ENCODE results near the gene SLC29A4.
"Not testable (repeated sequence)": the region's sequence is repeated elsewhere in the genome, so short reads cannot be mapped to it uniquely, and the experiment has no call there.

SLC29A4 gene

GRCh38 chr7:5288560-5288959, 5.8 kb downstream of the SLC29A4 start:
- H3K14ac ChIP-seq (ENCODE audit: low read length); H3K18ac ChIP-seq (ENCODE audit: low read length); H3K27me3 ChIP-seq (ENCODE audit: control insufficient read depth in 3 of 3, insufficient read depth in 3 of 3, low read depth in 1 of 3, low read length in 3 of 3); H2BK12ac ChIP-seq (ENCODE audit: low read length); H3K9me3 ChIP-seq (replicated peaks in 1 of 2; ENCODE audit: control insufficient read depth in 2 of 2, insufficient read depth in 1 of 2, low read depth in 1 of 2, low read length in 2 of 2); H2BK5ac ChIP-seq (ENCODE audit: low read length); H3K9ac ChIP-seq (ENCODE audit: low read depth, low read length, poor library complexity); H3K4me2 ChIP-seq (ENCODE audit: insufficient read depth, low read length, poor library complexity, severe bottlenecking); H4K8ac ChIP-seq (ENCODE audit: low read depth, low read length); H3K4me3 ChIP-seq (ENCODE audit: low read length in 2 of 2); H2AFZ ChIP-seq (ENCODE audit: low read length); H3K79me1 ChIP-seq (ENCODE audit: low read depth, low read length); H3K4me1 ChIP-seq (ENCODE audit: control insufficient read depth in 2 of 2, insufficient read depth in 1 of 2, low read depth in 1 of 2, low read length in 2 of 2); H3K23ac ChIP-seq (ENCODE audit: low read depth, low read length, poor library complexity); DNase-seq (ENCODE audit: low spot score); H3K4ac ChIP-seq (ENCODE audit: low read length); H2AK5ac ChIP-seq (ENCODE audit: low read depth, low read length); H4K91ac ChIP-seq (ENCODE audit: low read depth, low read length, poor library complexity); H2BK15ac ChIP-seq (ENCODE audit: low read length); H2BK120ac ChIP-seq (ENCODE audit: low read depth, low read length); H3K27ac ChIP-seq (replicated peaks; ENCODE audit: low read length): not testable (repeated sequence)
- WGBS, 2 donors (ENCODE audit: extremely low coverage in 2 of 2, insufficient read length in 2 of 2, insufficient replicate concordance in 1 of 2): no CpG with 5 or more reads among the region's 8 CpGs
- H3K36me3 ChIP-seq (replicated peaks in 1 of 2; ENCODE audit: control insufficient read depth in 2 of 2, insufficient read depth in 2 of 2, low read length in 2 of 2): peaks cover 18 to 49% of the 10 kb centered on the region in 2 donors

GRCh38 chr7:5289355-5289754, 6.6 kb downstream of the SLC29A4 start:
- Histone ChIP-seq H3K14ac (ENCODE audit: low read length) (no peak overlapping the region), H3K4me1 (ENCODE audit: control insufficient read depth in 2 of 2, insufficient read depth in 1 of 2, low read depth in 1 of 2, low read length in 2 of 2) (peaks cover 3 to 5% of the 10 kb centered on the region in 2 donors), H4K8ac (ENCODE audit: low read depth, low read length) (no peak overlapping the region), H2BK12ac (ENCODE audit: low read length) (no peak overlapping the region), H2AK5ac (ENCODE audit: low read depth, low read length) (no peak overlapping the region), H2AFZ (ENCODE audit: low read length) (no peak overlapping the region), H3K9ac (ENCODE audit: low read depth, low read length, poor library complexity) (no peak overlapping the region), H3K4ac (ENCODE audit: low read length) (no peak overlapping the region), H4K91ac (ENCODE audit: low read depth, low read length, poor library complexity) (no peak overlapping the region), H3K36me3 (replicated peaks in 1 of 2; ENCODE audit: control insufficient read depth in 2 of 2, insufficient read depth in 2 of 2, low read length in 2 of 2) (peaks cover 18 to 54% of the 10 kb centered on the region in 2 donors), H3K27me3 (ENCODE audit: control insufficient read depth in 3 of 3, insufficient read depth in 3 of 3, low read depth in 1 of 3, low read length in 3 of 3) (no peaks in the 10 kb centered on the region), H3K4me2 (ENCODE audit: insufficient read depth, low read length, poor library complexity, severe bottlenecking) (no peak overlapping the region), H2BK15ac (ENCODE audit: low read length) (no peak overlapping the region), H3K4me3 (ENCODE audit: low read length in 2 of 2) (no peak overlapping the region), H3K27ac (replicated peaks; ENCODE audit: low read length) (no peak overlapping the region), H3K79me1 (ENCODE audit: low read depth, low read length) (peaks cover 3% of the 10 kb centered on the region), H3K18ac (ENCODE audit: low read length) (no peak overlapping the region), H2BK5ac (ENCODE audit: low read length) (no peak overlapping the region), H3K23ac (ENCODE audit: low read depth, low read length, poor library complexity) (no peak overlapping the region), H2BK120ac (ENCODE audit: low read depth, low read length) (no peak overlapping the region), H3K9me3 (replicated peaks in 1 of 2; ENCODE audit: control insufficient read depth in 2 of 2, insufficient read depth in 1 of 2, low read depth in 1 of 2, low read length in 2 of 2) (peaks cover 0 to 4% of the 10 kb centered on the region in 2 donors)
- DNase-seq (ENCODE audit: low spot score): no peak
- WGBS, 2 donors (ENCODE audit: extremely low coverage in 2 of 2, insufficient read length in 2 of 2, insufficient replicate concordance in 1 of 2): no CpG with 5 or more reads among the region's 7 CpGs

GRCh38 chr7:5291301-5291700, 8.6 kb downstream of the SLC29A4 start:
- H3K27ac ChIP-seq (replicated peaks; ENCODE audit: low read length): no peak overlapping the region
- no peak overlapping the region for H3K23ac ChIP-seq (ENCODE audit: low read depth, low read length, poor library complexity)
- no peak overlapping the region for H2BK120ac ChIP-seq (ENCODE audit: low read depth, low read length)
- no peak overlapping the region for H2AK5ac ChIP-seq (ENCODE audit: low read depth, low read length)
- WGBS, 2 donors (ENCODE audit: extremely low coverage in 2 of 2, insufficient read length in 2 of 2, insufficient replicate concordance in 1 of 2): no CpG with 5 or more reads among the region's 8 CpGs
- H2BK5ac ChIP-seq (ENCODE audit: low read length): no peak overlapping the region
- H3K18ac ChIP-seq (ENCODE audit: low read length): no peak overlapping the region
- H3K79me1 ChIP-seq (ENCODE audit: low read depth, low read length): no peaks in the 10 kb centered on the region
- no peak overlapping the region for H3K4me2 ChIP-seq (ENCODE audit: insufficient read depth, low read length, poor library complexity, severe bottlenecking)
- H4K91ac ChIP-seq (ENCODE audit: low read depth, low read length, poor library complexity): no peak overlapping the region
- no peak overlapping the region for H2BK15ac ChIP-seq (ENCODE audit: low read length)
- peaks cover 26 to 70% of the 10 kb centered on the region in 2 donors for H3K36me3 ChIP-seq (replicated peaks in 1 of 2; ENCODE audit: control insufficient read depth in 2 of 2, insufficient read depth in 2 of 2, low read length in 2 of 2)
- H3K27me3 ChIP-seq (ENCODE audit: control insufficient read depth in 3 of 3, insufficient read depth in 3 of 3, low read depth in 1 of 3, low read length in 3 of 3): no peaks in the 10 kb centered on the region
- H2BK12ac ChIP-seq (ENCODE audit: low read length): no peak overlapping the region
- peaks cover 2 to 6% of the 10 kb centered on the region in 2 donors for H3K9me3 ChIP-seq (replicated peaks in 1 of 2; ENCODE audit: control insufficient read depth in 2 of 2, insufficient read depth in 1 of 2, low read depth in 1 of 2, low read length in 2 of 2)
- H3K4me3 ChIP-seq (ENCODE audit: low read length in 2 of 2): no peak overlapping the region
- no peak overlapping the region for H4K8ac ChIP-seq (ENCODE audit: low read depth, low read length)
- H3K4me1 ChIP-seq (ENCODE audit: control insufficient read depth in 2 of 2, insufficient read depth in 1 of 2, low read depth in 1 of 2, low read length in 2 of 2): peaks cover 0 to 5% of the 10 kb centered on the region in 2 donors
- no peak overlapping the region for H3K14ac ChIP-seq (ENCODE audit: low read length)
- H2AFZ ChIP-seq (ENCODE audit: low read length): no peak overlapping the region
- no peak overlapping the region for H3K4ac ChIP-seq (ENCODE audit: low read length)
- no peak overlapping the region for H3K9ac ChIP-seq (ENCODE audit: low read depth, low read length, poor library complexity)
- no peak for DNase-seq (ENCODE audit: low spot score)

GRCh38 chr7:5291711-5292335, 9.1 kb downstream of the SLC29A4 start:
- not testable (repeated sequence) for H2BK12ac ChIP-seq (ENCODE audit: low read length); H3K9me3 ChIP-seq (replicated peaks in 1 of 2; ENCODE audit: control insufficient read depth in 2 of 2, insufficient read depth in 1 of 2, low read depth in 1 of 2, low read length in 2 of 2); DNase-seq (ENCODE audit: low spot score); H2BK120ac ChIP-seq (ENCODE audit: low read depth, low read length); H4K91ac ChIP-seq (ENCODE audit: low read depth, low read length, poor library complexity); H3K27ac ChIP-seq (replicated peaks; ENCODE audit: low read length); H4K8ac ChIP-seq (ENCODE audit: low read depth, low read length); H3K27me3 ChIP-seq (ENCODE audit: control insufficient read depth in 3 of 3, insufficient read depth in 3 of 3, low read depth in 1 of 3, low read length in 3 of 3); H3K4ac ChIP-seq (ENCODE audit: low read length); H3K4me1 ChIP-seq (ENCODE audit: control insufficient read depth in 2 of 2, insufficient read depth in 1 of 2, low read depth in 1 of 2, low read length in 2 of 2); H3K79me1 ChIP-seq (ENCODE audit: low read depth, low read length); H3K4me3 ChIP-seq (ENCODE audit: low read length in 2 of 2); H2AFZ ChIP-seq (ENCODE audit: low read length); H3K4me2 ChIP-seq (ENCODE audit: insufficient read depth, low read length, poor library complexity, severe bottlenecking); H3K18ac ChIP-seq (ENCODE audit: low read length); H3K14ac ChIP-seq (ENCODE audit: low read length); H2AK5ac ChIP-seq (ENCODE audit: low read depth, low read length); H3K23ac ChIP-seq (ENCODE audit: low read depth, low read length, poor library complexity); H2BK15ac ChIP-seq (ENCODE audit: low read length); H3K9ac ChIP-seq (ENCODE audit: low read depth, low read length, poor library complexity); H2BK5ac ChIP-seq (ENCODE audit: low read length)
- no CpG with 5 or more reads among the region's 15 CpGs for WGBS, 2 donors (ENCODE audit: extremely low coverage in 2 of 2, insufficient read length in 2 of 2, insufficient replicate concordance in 1 of 2)
- H3K36me3 ChIP-seq (replicated peaks in 1 of 2; ENCODE audit: control insufficient read depth in 2 of 2, insufficient read depth in 2 of 2, low read length in 2 of 2): peaks cover 26 to 67% of the 10 kb centered on the region in 2 donors
